H9 (cell line): ENCODE results near the gene BARHL2. TPM values are rescaled to one million over a fixed set of nuclear protein-coding genes. Genes with fewer than 3 reads are reported as not detected.

Source experiments
- DNase-seq: peaks from one replicate; pipeline ENCODE4 v3.0.0-alpha.2; 2017
- H2AFZ ChIP-seq: one replicate; pipeline ENCODE4 v1.6.1; 2013; ENCODE audit warnings: mild to moderate bottlenecking, low read length, control low read depth, moderate library complexity
- H2AK5ac ChIP-seq: 2 replicates; pipeline ENCODE4 v1.6.1; 2013; ENCODE audit warnings: low read length, control low read depth, mixed read lengths; ENCODE audit not compliant: insufficient read length
- H2BK120ac ChIP-seq: one replicate; pipeline ENCODE4 v1.6.1; 2013; ENCODE audit warnings: low read depth, mild to moderate bottlenecking, low read length, control low read depth, inconsistent platforms; ENCODE audit not compliant: poor library complexity, severe bottlenecking
- H2BK12ac ChIP-seq: 2 replicates; pipeline ENCODE4 v1.6.1; 2013; ENCODE audit warnings: low read length, control low read depth, mixed read lengths, low read depth; ENCODE audit not compliant: insufficient read length
- H2BK15ac ChIP-seq: 2 replicates; pipeline ENCODE4 v1.6.1; 2013; ENCODE audit warnings: low read depth, low read length, control low read depth
- H2BK20ac ChIP-seq: one replicate; pipeline ENCODE4 v1.6.1; 2013; ENCODE audit warnings: low read depth, mild to moderate bottlenecking, low read length, control low read depth, inconsistent platforms; ENCODE audit not compliant: poor library complexity, severe bottlenecking
- H2BK5ac ChIP-seq: 2 replicates; pipeline ENCODE4 v1.6.1; 2013; ENCODE audit warnings: low read length, control low read depth, mixed read lengths; ENCODE audit not compliant: insufficient read length
- H3K14ac ChIP-seq: 2 replicates; pipeline ENCODE4 v1.6.1; 2013; ENCODE audit warnings: low read length, control low read depth; ENCODE audit not compliant: insufficient read depth
- H3K18ac ChIP-seq: 2 replicates; pipeline ENCODE4 v1.6.1; 2013; ENCODE audit warnings: low read depth, mild to moderate bottlenecking, mixed read lengths, low read length, control low read depth; ENCODE audit not compliant: insufficient read length
- H3K23ac ChIP-seq: 2 replicates; pipeline ENCODE4 v1.6.1; 2013; ENCODE audit warnings: low read length, control low read depth, mixed read lengths, low read depth; ENCODE audit not compliant: insufficient read length
- H3K23me2 ChIP-seq: 2 replicates; pipeline ENCODE4 v1.6.1; 2013; ENCODE audit warnings: low read depth, mild to moderate bottlenecking, mixed read lengths, low read length, control low read depth; ENCODE audit not compliant: insufficient read length, poor library complexity, severe bottlenecking
- H3K27ac ChIP-seq: 2 replicates; pipeline ENCODE4 v1.5.1; 2013; ENCODE audit warnings: low read length, control low read depth, mixed read lengths, low read depth; ENCODE audit not compliant: insufficient read length
- H3K27me3 ChIP-seq: 2 replicates; pipeline ENCODE4 v1.6.1; 2013; ENCODE audit warnings: low read length, control low read depth, inconsistent platforms; ENCODE audit not compliant: insufficient read depth
- H3K4ac ChIP-seq: 2 replicates; pipeline ENCODE4 v1.6.1; 2013; ENCODE audit warnings: low read depth, mild to moderate bottlenecking, control low read depth, inconsistent platforms, low read length, moderate library complexity
- H3K4me1 ChIP-seq: 2 replicates; pipeline ENCODE4 v1.6.1; 2013; ENCODE audit warnings: low read length, control low read depth, inconsistent platforms; ENCODE audit not compliant: insufficient read depth
- H3K4me2 ChIP-seq: 2 replicates; pipeline ENCODE4 v1.6.1; 2013; ENCODE audit warnings: low read length, control low read depth, mixed read lengths; ENCODE audit not compliant: insufficient read length, insufficient read depth
- H3K56ac ChIP-seq: 2 replicates; pipeline ENCODE4 v1.6.1; 2013; ENCODE audit warnings: low read depth, mild to moderate bottlenecking, mixed read lengths, low read length, control low read depth; ENCODE audit not compliant: insufficient read length
- H3K79me1 ChIP-seq: 2 replicates; pipeline ENCODE4 v1.6.1; 2013; ENCODE audit warnings: low read depth, mild to moderate bottlenecking, moderate library complexity, low read length, control low read depth, inconsistent platforms; ENCODE audit not compliant: insufficient read depth, poor library complexity, severe bottlenecking
- H3K79me2 ChIP-seq: 2 replicates; pipeline ENCODE4 v1.6.1; 2013; ENCODE audit warnings: low read length, control low read depth, inconsistent platforms; ENCODE audit not compliant: insufficient read depth
- H3K9ac ChIP-seq: 2 replicates; pipeline ENCODE4 v1.6.1; 2013; ENCODE audit warnings: low read length, control low read depth, mixed read lengths; ENCODE audit not compliant: insufficient read length; ENCODE audit errors: extremely low read depth
- H3K9me3 ChIP-seq: one replicate; pipeline ENCODE4 v1.6.1; 2013; ENCODE audit warnings: low read depth, low read length, inconsistent platforms; ENCODE audit not compliant: control insufficient read depth
- H3T11ph ChIP-seq: one replicate; pipeline ENCODE4 v1.6.1; 2013; ENCODE audit warnings: mild to moderate bottlenecking, low read length, control low read depth, inconsistent platforms
- H4K20me1 ChIP-seq: one replicate; pipeline ENCODE4 v1.6.1; 2013; ENCODE audit not compliant: control insufficient read depth, insufficient read length, insufficient read depth
- H4K5ac ChIP-seq: 2 replicates; pipeline ENCODE4 v1.6.1; 2013; ENCODE audit warnings: low read depth, mild to moderate bottlenecking, mixed read lengths, low read length, control low read depth; ENCODE audit not compliant: insufficient read length
- H4K8ac ChIP-seq: replicated peaks from 2 replicates; pipeline ENCODE4 v1.6.1; 2013; ENCODE audit warnings: low read length, control low read depth, mixed read lengths, low read depth; ENCODE audit not compliant: insufficient read length
- H4K91ac ChIP-seq: 2 replicates; pipeline ENCODE4 v1.6.1; 2013; ENCODE audit warnings: low read depth, mild to moderate bottlenecking, moderate library complexity, mixed read lengths, low read length, control low read depth; ENCODE audit not compliant: insufficient read length
- H3K27ac Mint-ChIP-seq, 3 experiments: 2 replicates in 2 of 3; 3 replicates in 1 of 3; pipeline ENCODE4 v1.8.0; 2020 to 2021; ENCODE audit warnings: mixed read lengths in 3 of 3, mild to moderate bottlenecking in 1 of 3, moderate library complexity in 1 of 3
- H3K27me3 Mint-ChIP-seq: 2 replicates; pipeline ENCODE4 v1.8.0; 2021; ENCODE audit warnings: low read depth, mild to moderate bottlenecking, moderate library complexity, mixed read lengths
- H3K36me3 Mint-ChIP-seq, 3 experiments: 2 replicates in 2 of 3; 3 replicates in 1 of 3; pipeline ENCODE4 v1.8.0; 2020 to 2021; ENCODE audit warnings: low read depth in 3 of 3, mixed read lengths in 3 of 3; ENCODE audit not compliant: insufficient read depth in 1 of 3
- H3K4me1 Mint-ChIP-seq, 2 experiments: 2 replicates each; pipeline ENCODE4 v1.8.0; 2020; ENCODE audit warnings: mixed read lengths in 2 of 2
- H3K4me3 Mint-ChIP-seq, 2 experiments: 2 replicates in 1 of 2; 3 replicates in 1 of 2; pipeline ENCODE4 v1.8.0; 2020 to 2021; ENCODE audit warnings: mild to moderate bottlenecking in 2 of 2, mixed read lengths in 2 of 2, moderate library complexity in 1 of 2
- H3K9me3 Mint-ChIP-seq, 2 experiments: 2 replicates in 1 of 2; 3 replicates in 1 of 2; pipeline ENCODE4 v1.8.0; 2020; ENCODE audit warnings: mild to moderate bottlenecking in 2 of 2, mixed read lengths in 2 of 2, moderate library complexity in 1 of 2
- CTCF ChIP-seq: fragments of 200-600 bp; sonication (generic); conservative IDR thresholded peaks from 3 replicates; pipeline ENCODE4 v1.8.0; 2021; ENCODE audit warnings: antibody characterized with exemption, mild to moderate bottlenecking
- WGBS: extraction: QIAGEN DNeasy Blood & Tissue Kit; methylation state at CpG from one replicate; pipeline ENCODE4 v1.1.7; 2013; ENCODE audit warnings: missing lambda C conversion rate, low lambda C conversion rate, mixed read lengths; ENCODE audit not compliant: insufficient read length; ENCODE audit errors: extremely low coverage; 5-methylcytosine and 5-hydroxymethylcytosine counted together
- total RNA-seq: library from RNA; stranded (reverse); gene quantifications from 2 replicates; pipeline ENCODE4 v1.2.1, GENCODE V29; 2021

The BARHL2 gene
- total RNA-seq, 1 experiment from 2014 or later, result not detected

DNA sequence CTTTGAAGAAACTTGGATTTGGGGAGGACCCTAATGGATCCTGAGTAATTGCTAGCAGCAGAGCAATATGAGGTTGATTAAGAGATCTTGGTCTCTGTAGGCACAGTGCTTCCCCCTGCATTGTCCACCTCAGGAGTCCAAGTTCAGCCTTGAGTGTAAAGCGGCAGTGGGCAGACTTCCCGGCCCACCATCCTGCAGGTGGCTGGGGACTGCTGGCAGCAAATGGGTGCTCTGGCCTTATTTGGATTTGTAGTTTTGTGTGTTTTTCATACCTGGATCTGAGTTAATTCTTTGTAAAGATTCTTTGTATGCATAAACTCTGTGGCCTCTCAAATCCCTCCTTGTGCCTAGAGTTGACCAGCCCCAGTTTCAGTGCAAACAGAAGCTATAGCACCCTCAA lies 7.6 kb downstream of the BARHL2 start:
- Mint-ChIP-seq H3K36me3 (no peaks in the 10 kb centered on the region; a peak in 1 of 7 replicates), H3K27me3 (peaks cover 100% of the 10 kb centered on the region), H3K4me3 (no peak overlapping the region), H3K9me3 (peaks cover 0 to 4% of the 10 kb centered on the region in 2 experiments; a peak in 2 of 5 replicates), H3K27ac (no peak overlapping the region), H3K4me1 (peaks cover 24 to 65% of the 10 kb centered on the region in 2 experiments)
- H2AFZ ChIP-seq, result no peak overlapping the region
- H3K18ac ChIP-seq, result no peak overlapping the region
- no peak overlapping the region for H2AK5ac ChIP-seq
- no peaks in the 10 kb centered on the region for H3K79me2 ChIP-seq
- no peak overlapping the region for H4K91ac ChIP-seq
- peaks cover 8% of the 10 kb centered on the region for H3K23me2 ChIP-seq
- no peak overlapping the region for H3K27ac ChIP-seq
- H3K4me1 ChIP-seq, result peaks cover 2% of the 10 kb centered on the region; the same call in 1 of the 2 replicates
- H3K56ac ChIP-seq, result no peak overlapping the region
- H4K20me1 ChIP-seq, result peaks cover 5% of the 10 kb centered on the region
- no peak overlapping the region for H4K5ac ChIP-seq
- no peak overlapping the region for H2BK5ac ChIP-seq
- no peak overlapping the region for H4K8ac ChIP-seq
- no peak overlapping the region for H3K4me2 ChIP-seq
- no peaks in the 10 kb centered on the region for H3K79me1 ChIP-seq
- no peak overlapping the region for H2BK120ac ChIP-seq
- no peak overlapping the region for H2BK12ac ChIP-seq
- no peak overlapping the region for H3K23ac ChIP-seq
- no peak overlapping the region for H2BK15ac ChIP-seq
- H3T11ph ChIP-seq, result no peak overlapping the region
- no peak for TF ChIP-seq CTCF
- DNase-seq, result no peak
- no peak overlapping the region for H3K14ac ChIP-seq
- no CpG with 5 or more reads among the region's 2 CpGs for WGBS
- H3K27me3 ChIP-seq, result peaks cover 96% of the 10 kb centered on the region
- no peak overlapping the region for H3K4ac ChIP-seq
- no peaks in the 10 kb centered on the region for H3K9me3 ChIP-seq
- H2BK20ac ChIP-seq, result no peak overlapping the region
- H3K9ac ChIP-seq, result no peak overlapping the region
